H9 (cell line): Measurements from ENCODE around the gene ANXA9. TPM values are rescaled to one million over a fixed set of nuclear protein-coding genes. Genes with fewer than 3 reads are reported as not detected.
A peak's percentile ranks its signal among the peaks of the same experiment; 100 is the strongest.

Source experiments
- DNase-seq: peaks from one replicate; pipeline ENCODE4 v3.0.0-alpha.2; 2017
- H2AFZ ChIP-seq: one replicate; pipeline ENCODE4 v1.6.1; 2013; ENCODE audit warnings: mild to moderate bottlenecking, low read length, control low read depth, moderate library complexity
- H2AK5ac ChIP-seq: 2 replicates; pipeline ENCODE4 v1.6.1; 2013; ENCODE audit warnings: low read length, control low read depth, mixed read lengths; ENCODE audit not compliant: insufficient read length
- H2BK120ac ChIP-seq: one replicate; pipeline ENCODE4 v1.6.1; 2013; ENCODE audit warnings: low read depth, mild to moderate bottlenecking, low read length, control low read depth, inconsistent platforms; ENCODE audit not compliant: poor library complexity, severe bottlenecking
- H2BK12ac ChIP-seq: 2 replicates; pipeline ENCODE4 v1.6.1; 2013; ENCODE audit warnings: low read length, control low read depth, mixed read lengths, low read depth; ENCODE audit not compliant: insufficient read length
- H2BK15ac ChIP-seq: 2 replicates; pipeline ENCODE4 v1.6.1; 2013; ENCODE audit warnings: low read depth, low read length, control low read depth
- H2BK20ac ChIP-seq: one replicate; pipeline ENCODE4 v1.6.1; 2013; ENCODE audit warnings: low read depth, mild to moderate bottlenecking, low read length, control low read depth, inconsistent platforms; ENCODE audit not compliant: poor library complexity, severe bottlenecking
- H2BK5ac ChIP-seq: 2 replicates; pipeline ENCODE4 v1.6.1; 2013; ENCODE audit warnings: low read length, control low read depth, mixed read lengths; ENCODE audit not compliant: insufficient read length
- H3K14ac ChIP-seq: 2 replicates; pipeline ENCODE4 v1.6.1; 2013; ENCODE audit warnings: low read length, control low read depth; ENCODE audit not compliant: insufficient read depth
- H3K18ac ChIP-seq: 2 replicates; pipeline ENCODE4 v1.6.1; 2013; ENCODE audit warnings: low read depth, mild to moderate bottlenecking, mixed read lengths, low read length, control low read depth; ENCODE audit not compliant: insufficient read length
- H3K23ac ChIP-seq: 2 replicates; pipeline ENCODE4 v1.6.1; 2013; ENCODE audit warnings: low read length, control low read depth, mixed read lengths, low read depth; ENCODE audit not compliant: insufficient read length
- H3K23me2 ChIP-seq: 2 replicates; pipeline ENCODE4 v1.6.1; 2013; ENCODE audit warnings: low read depth, mild to moderate bottlenecking, mixed read lengths, low read length, control low read depth; ENCODE audit not compliant: insufficient read length, poor library complexity, severe bottlenecking
- H3K27ac ChIP-seq: 2 replicates; pipeline ENCODE4 v1.5.1; 2013; ENCODE audit warnings: low read length, control low read depth, mixed read lengths, low read depth; ENCODE audit not compliant: insufficient read length
- H3K27me3 ChIP-seq: 2 replicates; pipeline ENCODE4 v1.6.1; 2013; ENCODE audit warnings: low read length, control low read depth, inconsistent platforms; ENCODE audit not compliant: insufficient read depth
- H3K4ac ChIP-seq: 2 replicates; pipeline ENCODE4 v1.6.1; 2013; ENCODE audit warnings: low read depth, mild to moderate bottlenecking, control low read depth, inconsistent platforms, low read length, moderate library complexity
- H3K4me1 ChIP-seq: 2 replicates; pipeline ENCODE4 v1.6.1; 2013; ENCODE audit warnings: low read length, control low read depth, inconsistent platforms; ENCODE audit not compliant: insufficient read depth
- H3K4me2 ChIP-seq: 2 replicates; pipeline ENCODE4 v1.6.1; 2013; ENCODE audit warnings: low read length, control low read depth, mixed read lengths; ENCODE audit not compliant: insufficient read length, insufficient read depth
- H3K56ac ChIP-seq: 2 replicates; pipeline ENCODE4 v1.6.1; 2013; ENCODE audit warnings: low read depth, mild to moderate bottlenecking, mixed read lengths, low read length, control low read depth; ENCODE audit not compliant: insufficient read length
- H3K79me1 ChIP-seq: 2 replicates; pipeline ENCODE4 v1.6.1; 2013; ENCODE audit warnings: low read depth, mild to moderate bottlenecking, moderate library complexity, low read length, control low read depth, inconsistent platforms; ENCODE audit not compliant: insufficient read depth, poor library complexity, severe bottlenecking
- H3K79me2 ChIP-seq: 2 replicates; pipeline ENCODE4 v1.6.1; 2013; ENCODE audit warnings: low read length, control low read depth, inconsistent platforms; ENCODE audit not compliant: insufficient read depth
- H3K9ac ChIP-seq: 2 replicates; pipeline ENCODE4 v1.6.1; 2013; ENCODE audit warnings: low read length, control low read depth, mixed read lengths; ENCODE audit not compliant: insufficient read length; ENCODE audit errors: extremely low read depth
- H3K9me3 ChIP-seq: one replicate; pipeline ENCODE4 v1.6.1; 2013; ENCODE audit warnings: low read depth, low read length, inconsistent platforms; ENCODE audit not compliant: control insufficient read depth
- H3T11ph ChIP-seq: one replicate; pipeline ENCODE4 v1.6.1; 2013; ENCODE audit warnings: mild to moderate bottlenecking, low read length, control low read depth, inconsistent platforms
- H4K20me1 ChIP-seq: one replicate; pipeline ENCODE4 v1.6.1; 2013; ENCODE audit not compliant: control insufficient read depth, insufficient read length, insufficient read depth
- H4K5ac ChIP-seq: 2 replicates; pipeline ENCODE4 v1.6.1; 2013; ENCODE audit warnings: low read depth, mild to moderate bottlenecking, mixed read lengths, low read length, control low read depth; ENCODE audit not compliant: insufficient read length
- H4K8ac ChIP-seq: replicated peaks from 2 replicates; pipeline ENCODE4 v1.6.1; 2013; ENCODE audit warnings: low read length, control low read depth, mixed read lengths, low read depth; ENCODE audit not compliant: insufficient read length
- H4K91ac ChIP-seq: 2 replicates; pipeline ENCODE4 v1.6.1; 2013; ENCODE audit warnings: low read depth, mild to moderate bottlenecking, moderate library complexity, mixed read lengths, low read length, control low read depth; ENCODE audit not compliant: insufficient read length
- H3K27ac Mint-ChIP-seq, 3 experiments: 2 replicates in 2 of 3; 3 replicates in 1 of 3; pipeline ENCODE4 v1.8.0; 2020 to 2021; ENCODE audit warnings: mixed read lengths in 3 of 3, mild to moderate bottlenecking in 1 of 3, moderate library complexity in 1 of 3
- H3K27me3 Mint-ChIP-seq: 2 replicates; pipeline ENCODE4 v1.8.0; 2021; ENCODE audit warnings: low read depth, mild to moderate bottlenecking, moderate library complexity, mixed read lengths
- H3K36me3 Mint-ChIP-seq, 3 experiments: 2 replicates in 2 of 3; 3 replicates in 1 of 3; pipeline ENCODE4 v1.8.0; 2020 to 2021; ENCODE audit warnings: low read depth in 3 of 3, mixed read lengths in 3 of 3; ENCODE audit not compliant: insufficient read depth in 1 of 3
- H3K4me1 Mint-ChIP-seq, 2 experiments: 2 replicates each; pipeline ENCODE4 v1.8.0; 2020; ENCODE audit warnings: mixed read lengths in 2 of 2
- H3K4me3 Mint-ChIP-seq, 2 experiments: 2 replicates in 1 of 2; 3 replicates in 1 of 2; pipeline ENCODE4 v1.8.0; 2020 to 2021; ENCODE audit warnings: mild to moderate bottlenecking in 2 of 2, mixed read lengths in 2 of 2, moderate library complexity in 1 of 2
- H3K9me3 Mint-ChIP-seq, 2 experiments: 2 replicates in 1 of 2; 3 replicates in 1 of 2; pipeline ENCODE4 v1.8.0; 2020; ENCODE audit warnings: mild to moderate bottlenecking in 2 of 2, mixed read lengths in 2 of 2, moderate library complexity in 1 of 2
- WGBS: extraction: QIAGEN DNeasy Blood & Tissue Kit; methylation state at CpG from one replicate; pipeline ENCODE4 v1.1.7; 2013; ENCODE audit warnings: missing lambda C conversion rate, low lambda C conversion rate, mixed read lengths; ENCODE audit not compliant: insufficient read length; ENCODE audit errors: extremely low coverage; 5-methylcytosine and 5-hydroxymethylcytosine counted together
- total RNA-seq: library from RNA; stranded (reverse); gene quantifications from 2 replicates; pipeline ENCODE4 v1.2.1, GENCODE V29; 2021
- TF ChIP-seq, protein P1 (sequence below): fragments of 200-600 bp; sonication (generic); conservative IDR thresholded peaks from 3 replicates; pipeline ENCODE4 v1.8.0; 2021; ENCODE audit warnings: antibody characterized with exemption, mild to moderate bottlenecking

The ANXA9 gene
- total RNA-seq, 1 experiment from 2014 or later: 0.92 TPM

DNA sequence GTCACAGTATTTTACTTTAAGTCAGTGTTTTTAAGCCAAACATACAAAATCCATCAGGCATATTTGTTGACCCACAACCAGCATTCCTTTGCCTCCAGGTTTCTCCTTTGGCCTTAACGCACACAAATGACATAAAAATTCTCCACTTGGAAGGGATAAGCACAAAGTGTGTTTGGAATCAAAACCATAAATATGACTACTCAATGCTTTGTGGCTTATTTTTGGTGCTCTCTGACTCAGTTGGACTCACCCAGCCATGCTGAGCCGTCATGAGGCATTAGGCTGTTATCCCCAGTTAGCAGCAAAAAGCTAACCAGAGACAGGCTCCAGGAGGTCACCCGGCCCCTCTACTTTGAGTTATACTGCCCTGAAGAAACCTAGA lies 27.1 kb downstream of the ANXA9 start:
- Histone ChIP-seq H3K14ac (no peak overlapping the region), H2BK5ac (no peak overlapping the region), H3K9ac (peak overlapping the region; percentile 42), H3K79me1 (no peaks in the 10 kb centered on the region), H2BK15ac (no peak overlapping the region), H4K20me1 (no peaks in the 10 kb centered on the region), H3K27me3 (no peaks in the 10 kb centered on the region), H3K27ac (no peak overlapping the region), H3K4ac (no peak overlapping the region), H3T11ph (no peak overlapping the region), H3K4me2 (peak overlapping the region; percentile 77), H2AK5ac (no peak overlapping the region), H3K56ac (no peak overlapping the region), H2BK120ac (no peak overlapping the region), H2BK12ac (no peak overlapping the region), H4K91ac (no peak overlapping the region), H2AFZ (no peak overlapping the region), H2BK20ac (no peak overlapping the region), H3K4me1 (peaks cover 5% of the 10 kb centered on the region; the same call in 1 of the 2 replicates), H3K18ac (no peak overlapping the region), H3K23me2 (peaks cover 13% of the 10 kb centered on the region), H3K79me2 (no peaks in the 10 kb centered on the region; the same call in 1 of the 2 replicates), H4K5ac (no peak overlapping the region), H3K9me3 (no peaks in the 10 kb centered on the region), H4K8ac (no peak overlapping the region), H3K23ac (no peak overlapping the region)
- Mint-ChIP-seq H3K27ac (peak overlapping the region in 1 of 3 experiments; percentile 94; a peak in 2 of 7 replicates), H3K27me3 (no peaks in the 10 kb centered on the region; the same call in 1 of the 2 replicates), H3K4me1 (peaks cover 35 to 41% of the 10 kb centered on the region in 2 experiments), H3K4me3 (peak overlapping the region; percentile 97 to 99), H3K9me3 (no peaks in the 10 kb centered on the region; a peak in 2 of 5 replicates), H3K36me3 (no peaks in the 10 kb centered on the region)
- WGBS: no CpG with 5 or more reads among the region's 3 CpGs
- no peak for DNase-seq
- TF ChIP-seq, protein P1, sequence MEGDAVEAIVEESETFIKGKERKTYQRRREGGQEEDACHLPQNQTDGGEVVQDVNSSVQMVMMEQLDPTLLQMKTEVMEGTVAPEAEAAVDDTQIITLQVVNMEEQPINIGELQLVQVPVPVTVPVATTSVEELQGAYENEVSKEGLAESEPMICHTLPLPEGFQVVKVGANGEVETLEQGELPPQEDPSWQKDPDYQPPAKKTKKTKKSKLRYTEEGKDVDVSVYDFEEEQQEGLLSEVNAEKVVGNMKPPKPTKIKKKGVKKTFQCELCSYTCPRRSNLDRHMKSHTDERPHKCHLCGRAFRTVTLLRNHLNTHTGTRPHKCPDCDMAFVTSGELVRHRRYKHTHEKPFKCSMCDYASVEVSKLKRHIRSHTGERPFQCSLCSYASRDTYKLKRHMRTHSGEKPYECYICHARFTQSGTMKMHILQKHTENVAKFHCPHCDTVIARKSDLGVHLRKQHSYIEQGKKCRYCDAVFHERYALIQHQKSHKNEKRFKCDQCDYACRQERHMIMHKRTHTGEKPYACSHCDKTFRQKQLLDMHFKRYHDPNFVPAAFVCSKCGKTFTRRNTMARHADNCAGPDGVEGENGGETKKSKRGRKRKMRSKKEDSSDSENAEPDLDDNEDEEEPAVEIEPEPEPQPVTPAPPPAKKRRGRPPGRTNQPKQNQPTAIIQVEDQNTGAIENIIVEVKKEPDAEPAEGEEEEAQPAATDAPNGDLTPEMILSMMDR: no peak
